ENCODE measurements around the gene HOXD3.

Gene HOXD3

DNA sequence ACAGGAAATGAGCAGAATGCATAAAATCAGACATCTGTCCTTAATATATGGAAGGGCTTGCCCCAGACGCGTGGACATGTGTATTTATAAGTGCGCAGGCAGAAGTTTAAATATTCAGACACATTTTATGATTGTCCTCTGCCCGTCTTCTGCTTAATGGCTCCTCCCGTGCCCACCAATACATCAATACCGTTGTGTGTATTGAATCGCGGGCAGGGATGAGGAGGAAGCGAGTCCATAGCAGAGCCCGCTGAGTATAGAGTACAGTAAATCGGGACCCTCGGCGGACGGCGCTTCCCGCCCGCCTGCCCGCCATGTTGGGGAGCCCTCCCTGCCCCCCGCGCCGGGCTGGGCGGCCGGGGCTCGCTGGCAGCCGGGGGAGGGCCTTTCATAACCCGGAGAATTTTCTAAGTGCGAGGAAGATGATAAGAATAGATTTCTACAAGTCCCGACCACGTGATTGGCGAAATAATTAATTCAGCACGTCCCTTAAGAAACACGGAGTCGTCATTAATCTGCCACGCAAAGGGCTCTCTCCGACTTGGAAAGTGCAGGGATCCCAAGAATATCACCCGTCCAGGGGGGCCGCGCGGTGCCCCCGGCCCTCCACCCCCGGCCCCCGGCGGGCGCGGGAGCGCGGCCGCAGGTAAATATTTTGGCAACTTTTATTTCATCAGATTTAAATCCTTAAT lies at the start of gene HOXD3:
HOXD3 (plus strand) TSS at position 501 of the 692 bp plus-strand sequence. CDS start 11,808 bp downstream, outside the sequence.
- no peak for DNase-seq

GRCh38 chr2:176107731-176108181 lies 49.4 kb upstream of the HOXD3 start:
- DNase-seq: no peak

GRCh38 chr2:176109192-176109901 lies 47.8 kb upstream of the HOXD3 start:
- DNase-seq: no peak

- DNase-seq: no peak
Measured at GRCh38 chr2:176109946-176110345, 47.2 kb upstream of the HOXD3 start.

- no peak for DNase-seq
Measured at GRCh38 chr2:176110415-176111308, 46.4 kb upstream of the HOXD3 start.

DNA sequence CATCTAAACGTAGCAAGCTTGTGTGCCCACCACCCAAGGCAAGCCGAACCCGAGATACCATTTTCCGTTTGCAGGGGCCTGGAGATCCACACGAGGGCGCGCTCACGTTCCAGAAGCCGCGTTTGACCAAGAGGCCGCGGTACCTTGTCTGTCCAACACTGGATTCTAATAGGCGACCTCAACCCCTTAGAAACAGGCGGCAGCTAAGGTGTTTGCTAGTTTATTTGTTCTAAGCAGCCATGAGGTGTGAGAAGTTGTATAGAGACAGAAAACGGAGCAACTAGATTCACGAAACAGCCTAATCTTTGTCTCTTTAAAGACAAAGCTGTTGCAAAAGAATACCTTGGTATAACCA lies 45.8 kb upstream of the HOXD3 start:
- no peak for DNase-seq

DNA sequence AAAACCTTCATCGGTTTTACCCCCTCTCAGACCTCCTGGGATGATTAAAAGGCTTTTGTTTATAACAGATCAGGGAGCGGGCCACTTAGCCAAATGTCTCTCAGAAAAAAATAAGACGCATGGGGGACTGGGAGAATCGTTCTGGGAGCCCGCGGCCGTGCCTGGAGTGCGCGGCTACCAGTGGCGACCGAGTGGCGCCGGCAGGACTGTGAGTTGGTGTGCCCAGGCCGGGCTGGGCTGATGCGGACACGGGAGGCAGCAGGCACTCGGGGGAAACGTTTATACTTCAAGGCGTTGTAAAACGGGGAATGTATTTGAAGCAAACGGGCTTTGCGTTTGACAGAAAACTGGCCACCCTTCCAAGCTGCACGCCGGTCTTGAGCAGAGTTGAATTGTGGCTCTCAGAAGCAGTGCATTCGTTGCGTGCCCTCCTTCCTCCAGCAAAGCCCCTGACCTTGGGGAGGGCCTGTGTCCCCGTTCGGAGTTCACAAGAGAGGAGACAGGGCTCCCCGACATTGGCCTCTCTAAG lies 45.2 kb upstream of the HOXD3 start:
- DNase-seq: no peak

DNA sequence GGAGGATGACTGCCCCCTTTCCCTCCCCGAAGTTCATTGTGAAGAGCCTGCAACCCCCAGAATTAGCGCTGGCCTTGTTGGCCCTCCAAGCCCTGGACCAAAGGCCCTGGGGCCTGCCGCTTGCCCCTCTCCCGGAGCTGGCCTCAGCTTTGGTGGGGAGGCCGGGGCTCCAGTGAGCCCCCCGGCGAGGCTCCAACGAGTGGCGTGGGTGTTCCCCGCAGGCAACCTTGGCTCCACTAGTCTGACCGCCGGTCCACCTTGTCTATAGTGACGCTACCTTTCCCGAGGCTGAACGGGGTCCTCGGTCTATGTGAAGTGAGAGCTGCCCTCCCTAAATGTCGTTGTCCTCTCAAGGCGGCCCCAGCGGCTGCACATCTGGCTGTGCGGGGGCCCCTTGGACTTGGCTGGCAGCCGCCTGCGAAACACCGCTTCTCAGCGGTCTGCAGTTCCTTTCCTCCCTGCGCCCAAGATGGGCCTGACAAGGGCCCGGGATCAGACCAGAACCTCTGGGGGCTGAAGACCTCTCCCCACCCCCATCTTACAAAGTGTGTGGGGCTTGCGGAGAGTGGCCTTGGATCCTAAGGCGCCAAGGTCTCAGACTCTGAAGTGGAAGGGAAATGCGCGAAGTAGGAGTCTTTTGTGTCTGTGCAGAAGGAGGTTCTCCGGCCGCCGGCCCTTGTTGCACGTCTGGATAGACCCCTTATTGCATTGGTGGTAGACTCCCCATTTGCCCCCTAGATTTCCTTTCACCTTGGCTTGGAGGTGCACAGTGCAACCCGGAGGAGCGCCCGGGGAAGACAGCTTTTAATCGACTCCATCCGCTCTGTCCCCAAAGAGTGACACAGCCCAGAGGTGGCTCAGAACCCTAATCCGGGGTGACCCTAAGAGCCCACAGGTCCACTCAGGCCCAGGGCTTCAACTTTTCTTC lies 44.5 kb upstream of the HOXD3 start:
- DNase-seq: no peak

GRCh38 chr2:176114120-176114929 lies 42.8 kb upstream of the HOXD3 start:
- no peak for DNase-seq

GRCh38 chr2:176114930-176115625 lies 42.0 kb upstream of the HOXD3 start:
- no peak for DNase-seq

DNA sequence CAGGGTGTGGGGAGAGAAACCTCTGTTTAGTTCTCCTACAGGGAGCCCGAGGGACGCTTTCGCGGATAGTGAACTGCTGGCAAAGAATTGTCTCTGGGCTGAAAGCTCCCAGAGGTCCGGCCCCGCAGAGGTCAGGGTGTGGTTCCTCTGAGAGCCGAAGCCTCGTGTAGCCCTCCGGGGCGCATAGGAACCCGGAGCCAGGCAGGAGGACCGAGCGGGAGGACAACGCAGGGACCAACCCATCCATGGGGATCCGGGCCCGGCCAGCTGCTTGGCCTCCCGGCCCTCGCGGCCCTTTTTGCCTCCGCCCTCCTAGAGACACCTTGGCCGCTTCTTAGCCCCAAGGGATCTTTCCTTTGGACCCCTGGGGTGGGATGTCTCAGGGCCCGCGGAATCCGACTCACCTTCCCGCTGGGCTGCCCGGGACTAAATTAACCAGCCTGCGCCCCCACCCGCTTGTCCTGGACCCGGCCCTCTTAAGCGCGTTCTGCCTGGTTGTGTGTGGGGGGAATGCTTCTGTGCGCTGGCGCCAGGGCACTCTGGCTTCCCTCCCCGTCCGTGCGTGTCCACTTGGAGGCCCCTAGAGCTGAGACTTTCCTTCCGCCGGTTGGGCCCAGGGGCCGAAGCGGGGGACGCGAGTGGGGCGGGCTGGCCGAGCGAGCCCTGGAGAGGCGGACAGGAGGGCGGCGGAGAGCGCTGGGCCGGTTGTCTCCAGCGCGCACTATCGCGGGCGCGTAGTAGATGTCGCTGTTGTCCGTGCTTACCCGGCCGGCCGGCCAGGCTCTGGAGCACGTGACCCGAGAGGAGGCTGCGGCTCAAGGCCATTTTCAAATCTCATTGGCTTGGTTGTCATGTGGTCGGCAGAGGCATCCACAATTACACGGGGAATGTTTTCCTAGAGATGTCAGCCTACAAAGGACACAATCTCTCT lies 41.0 kb upstream of the HOXD3 start, which contains the start of gene HOXD10:
HOXD10 (plus strand) TSS at position 896 of the 931 bp plus-strand sequence. CDS start 56 bp downstream, outside the sequence.
- no peak for DNase-seq

DNA sequence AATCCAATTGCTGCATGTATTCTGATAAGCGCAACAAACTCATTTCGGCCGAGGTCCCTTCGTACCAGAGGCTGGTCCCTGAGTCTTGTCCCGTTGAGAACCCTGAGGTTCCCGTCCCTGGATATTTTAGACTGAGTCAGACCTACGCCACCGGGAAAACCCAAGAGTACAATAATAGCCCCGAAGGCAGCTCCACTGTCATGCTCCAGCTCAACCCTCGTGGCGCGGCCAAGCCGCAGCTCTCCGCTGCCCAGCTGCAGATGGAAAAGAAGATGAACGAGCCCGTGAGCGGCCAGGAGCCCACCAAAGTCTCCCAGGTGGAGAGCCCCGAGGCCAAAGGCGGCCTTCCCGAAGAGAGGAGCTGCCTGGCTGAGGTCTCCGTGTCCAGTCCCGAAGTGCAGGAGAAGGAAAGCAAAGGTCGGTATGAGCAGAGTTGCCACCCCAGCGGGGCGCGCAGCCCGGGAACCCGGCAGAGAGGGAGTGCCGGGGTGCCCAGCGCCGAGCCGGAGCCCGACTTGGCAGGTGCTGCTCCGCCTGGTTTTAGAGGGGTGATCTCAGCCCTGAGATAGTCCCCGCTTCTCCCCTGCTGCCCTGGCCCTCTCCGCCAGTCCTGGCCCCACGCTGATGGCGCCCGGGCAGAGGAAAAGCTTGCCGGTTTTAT lies 39.8 kb upstream of the HOXD3 start:
- DNase-seq: no peak

DNA sequence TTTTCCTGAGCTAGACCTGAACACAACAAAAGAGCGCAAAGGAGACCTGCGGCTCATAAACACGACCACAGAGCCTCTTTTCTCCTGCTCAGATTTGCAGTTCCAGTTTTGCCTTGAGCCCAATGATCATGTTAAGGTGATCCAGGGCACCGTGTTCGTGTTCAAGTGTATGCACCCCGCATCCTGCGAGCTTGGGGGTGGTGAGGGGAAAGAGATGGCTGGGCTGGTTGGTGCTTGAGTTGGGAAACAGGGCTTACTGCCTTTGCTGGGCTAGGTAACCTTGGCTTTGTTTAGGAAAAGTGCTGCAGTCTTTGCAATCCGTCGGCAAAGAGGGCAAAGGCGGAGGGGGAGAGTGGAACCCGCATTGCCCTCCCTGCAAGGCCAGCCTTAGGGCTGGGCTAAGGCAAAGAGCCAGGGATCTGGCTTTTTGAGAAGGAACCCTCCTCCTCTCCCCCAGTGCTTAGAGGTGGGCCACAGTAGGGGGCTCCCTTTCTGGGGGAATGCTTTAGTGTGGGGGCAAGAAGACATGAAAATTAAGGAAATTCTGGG lies 39.2 kb upstream of the HOXD3 start:
- DNase-seq: no peak

DNA sequence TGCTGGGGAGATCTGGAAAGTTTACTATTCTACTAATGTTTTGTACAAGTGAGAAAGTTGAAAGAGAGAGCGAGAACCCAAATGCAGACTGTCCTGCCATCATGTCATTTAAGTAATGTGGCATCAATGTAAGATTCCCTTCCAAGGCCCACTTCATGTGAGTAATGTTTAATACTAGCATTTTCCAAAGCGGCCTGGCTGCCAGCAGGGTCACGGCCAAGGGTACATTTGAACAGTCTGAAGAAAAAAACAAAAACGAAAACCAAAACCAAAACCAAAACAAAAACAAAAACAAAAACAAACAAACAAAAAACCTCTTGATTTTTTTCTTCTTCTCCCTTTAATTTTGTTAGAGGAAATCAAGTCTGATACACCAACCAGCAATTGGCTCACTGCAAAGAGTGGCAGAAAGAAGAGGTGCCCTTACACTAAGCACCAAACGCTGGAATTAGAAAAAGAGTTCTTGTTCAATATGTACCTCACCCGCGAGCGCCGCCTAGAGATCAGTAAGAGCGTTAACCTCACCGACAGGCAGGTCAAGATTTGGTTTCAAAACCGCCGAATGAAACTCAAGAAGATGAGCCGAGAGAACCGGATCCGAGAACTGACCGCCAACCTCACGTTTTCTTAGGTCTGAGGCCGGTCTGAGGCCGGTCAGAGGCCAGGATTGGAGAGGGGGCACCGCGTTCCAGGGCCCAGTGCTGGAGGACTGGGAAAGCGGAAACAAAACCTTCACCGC lies 38.3 kb upstream of the HOXD3 start:
- DNase-seq: no peak

DNA sequence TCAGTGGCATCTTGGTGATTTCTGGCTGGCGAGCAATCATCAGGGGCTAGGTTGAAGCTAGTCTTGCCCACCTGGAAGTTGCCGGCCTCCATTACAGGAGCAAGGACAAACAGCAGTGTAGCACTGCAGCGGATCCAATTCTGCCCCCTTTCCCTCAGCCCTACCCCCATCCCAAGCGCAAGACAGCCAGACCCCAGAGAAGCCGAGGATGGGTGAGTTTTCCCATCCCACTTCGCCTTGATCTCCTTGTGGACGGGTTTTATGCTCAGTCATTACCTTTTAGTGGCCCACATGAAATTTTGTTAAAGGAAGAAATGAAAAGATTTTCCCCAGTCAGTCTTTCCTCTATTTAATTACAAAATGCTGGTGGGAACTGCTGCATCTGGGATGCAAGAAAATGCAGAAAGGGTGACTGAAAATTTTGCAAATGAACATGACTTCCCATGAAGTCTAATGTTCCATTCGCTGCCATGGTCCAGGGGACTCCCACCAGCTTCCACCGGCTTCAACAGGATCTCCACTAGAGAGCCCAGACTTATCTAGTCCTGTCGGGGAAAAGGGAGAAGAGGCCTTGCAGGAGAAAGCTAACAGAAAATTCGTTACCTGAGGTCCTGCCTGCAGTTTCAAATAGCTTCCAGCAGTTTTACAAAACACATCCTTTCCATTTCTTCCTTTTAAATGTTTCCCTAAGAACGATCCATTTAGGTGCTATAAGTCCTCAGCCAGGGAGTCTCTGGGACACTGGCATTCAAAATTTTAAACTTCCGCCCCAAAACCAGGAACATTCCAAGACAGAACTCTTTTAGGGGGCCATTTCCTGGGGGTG lies 36.5 kb upstream of the HOXD3 start:
- no peak for DNase-seq

DNA sequence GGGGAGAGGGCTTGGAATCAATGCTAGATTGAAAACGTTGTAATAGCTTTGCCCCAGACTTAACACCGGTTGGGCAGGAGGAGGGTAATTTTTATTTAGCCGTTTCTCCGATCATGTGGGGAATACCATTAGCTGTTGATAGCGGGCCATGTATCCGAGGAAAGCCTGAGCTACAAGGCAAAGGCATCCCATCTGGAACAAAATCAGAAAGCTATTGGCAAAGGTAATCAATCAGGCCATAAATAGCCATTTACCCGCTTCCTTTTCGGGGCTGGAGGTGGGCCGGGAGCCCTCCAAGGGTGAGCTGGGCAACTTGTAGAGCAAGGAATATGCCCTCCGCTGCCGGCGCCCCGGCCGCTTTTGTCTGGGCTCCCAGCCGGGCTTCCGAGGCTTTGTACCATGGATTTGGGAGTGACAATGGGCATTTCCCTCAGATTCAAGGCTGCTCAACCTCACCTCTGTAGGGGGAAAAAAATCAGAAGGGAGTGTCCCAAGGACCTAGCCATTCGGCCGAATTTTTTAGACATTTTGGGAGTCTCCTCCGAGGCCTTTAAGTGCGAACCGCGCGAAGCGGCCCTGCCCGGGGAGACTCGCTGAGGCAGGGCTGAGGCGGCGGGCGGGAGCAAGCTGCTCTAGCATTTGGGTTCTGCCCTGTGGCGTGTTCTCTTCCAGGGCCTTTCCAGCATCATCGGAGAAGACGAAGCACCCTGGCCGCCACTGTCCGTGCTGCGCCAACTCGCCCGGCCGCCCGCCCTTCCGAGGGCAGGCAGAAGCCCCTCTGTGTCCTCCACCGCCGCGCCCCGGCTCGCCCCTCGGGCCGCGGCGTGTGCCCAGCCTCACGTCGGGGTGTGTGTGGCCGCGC lies 35.7 kb upstream of the HOXD3 start:
- DNase-seq: no peak
